GM12874 (cell line): Measurements from ENCODE around the gene CSMD2.

Experiments
- TF ChIP-seq, protein P1 (sequence below): IDR thresholded peaks from 2 replicates; pipeline ENCODE4 v1.5.1; 2011; ENCODE audit warnings: low read depth, mild to moderate bottlenecking, control low read depth, low read length, moderate library complexity; ENCODE audit not compliant: insufficient read depth

Gene CSMD2

DNA sequence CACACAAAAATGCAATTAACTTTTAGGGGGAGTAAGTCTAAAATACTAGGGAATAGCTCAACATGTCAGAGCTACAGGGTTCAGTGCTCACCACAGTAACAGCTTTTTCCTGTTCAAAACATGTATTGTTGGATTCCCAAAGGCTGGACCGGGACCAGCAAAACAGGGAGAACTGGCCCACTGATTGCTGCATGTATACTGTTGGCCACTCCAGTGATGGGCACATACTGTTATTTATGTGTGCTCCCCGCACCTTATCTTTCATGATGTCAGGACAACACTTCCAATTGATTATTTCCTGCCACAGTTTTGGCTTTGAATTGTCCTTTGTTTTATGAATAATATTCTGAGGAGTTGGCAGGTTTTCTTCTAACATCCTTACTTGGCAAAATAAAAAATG is 250.5 kb downstream of the CSMD2 start:
- TF ChIP-seq, protein P1, sequence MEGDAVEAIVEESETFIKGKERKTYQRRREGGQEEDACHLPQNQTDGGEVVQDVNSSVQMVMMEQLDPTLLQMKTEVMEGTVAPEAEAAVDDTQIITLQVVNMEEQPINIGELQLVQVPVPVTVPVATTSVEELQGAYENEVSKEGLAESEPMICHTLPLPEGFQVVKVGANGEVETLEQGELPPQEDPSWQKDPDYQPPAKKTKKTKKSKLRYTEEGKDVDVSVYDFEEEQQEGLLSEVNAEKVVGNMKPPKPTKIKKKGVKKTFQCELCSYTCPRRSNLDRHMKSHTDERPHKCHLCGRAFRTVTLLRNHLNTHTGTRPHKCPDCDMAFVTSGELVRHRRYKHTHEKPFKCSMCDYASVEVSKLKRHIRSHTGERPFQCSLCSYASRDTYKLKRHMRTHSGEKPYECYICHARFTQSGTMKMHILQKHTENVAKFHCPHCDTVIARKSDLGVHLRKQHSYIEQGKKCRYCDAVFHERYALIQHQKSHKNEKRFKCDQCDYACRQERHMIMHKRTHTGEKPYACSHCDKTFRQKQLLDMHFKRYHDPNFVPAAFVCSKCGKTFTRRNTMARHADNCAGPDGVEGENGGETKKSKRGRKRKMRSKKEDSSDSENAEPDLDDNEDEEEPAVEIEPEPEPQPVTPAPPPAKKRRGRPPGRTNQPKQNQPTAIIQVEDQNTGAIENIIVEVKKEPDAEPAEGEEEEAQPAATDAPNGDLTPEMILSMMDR = no peak

DNA sequence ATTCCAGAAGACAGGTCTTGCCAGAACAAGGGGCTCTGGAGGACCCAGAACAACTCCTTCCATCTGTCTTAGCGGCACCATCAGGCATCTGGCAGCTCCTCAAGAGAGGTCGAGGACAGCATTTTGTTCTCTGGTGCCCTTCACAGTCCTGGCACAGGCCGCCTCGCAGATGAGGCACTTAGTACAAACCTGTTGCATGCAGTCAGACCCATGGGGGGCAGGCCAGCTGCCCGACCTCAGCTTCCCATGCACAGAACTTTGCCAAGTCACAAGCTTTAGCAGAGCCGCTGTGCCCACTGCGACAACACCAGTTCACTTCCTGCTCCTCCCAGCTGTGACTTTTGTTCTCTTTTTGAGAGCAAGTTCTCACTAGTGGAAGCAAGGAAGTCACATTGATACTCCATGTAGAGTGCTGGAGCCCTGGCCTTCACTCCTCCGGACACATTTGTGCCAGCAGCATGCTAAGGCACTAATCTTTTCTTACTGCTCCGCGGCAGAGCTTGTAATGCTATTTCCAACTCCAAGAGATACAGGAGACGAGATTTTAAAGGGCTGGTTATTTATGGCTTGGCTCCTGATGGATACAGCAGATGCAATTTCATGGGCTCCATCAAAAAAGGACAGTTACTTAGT is 256.6 kb downstream of the CSMD2 start:
- TF ChIP-seq, protein P1 = no peak

DNA sequence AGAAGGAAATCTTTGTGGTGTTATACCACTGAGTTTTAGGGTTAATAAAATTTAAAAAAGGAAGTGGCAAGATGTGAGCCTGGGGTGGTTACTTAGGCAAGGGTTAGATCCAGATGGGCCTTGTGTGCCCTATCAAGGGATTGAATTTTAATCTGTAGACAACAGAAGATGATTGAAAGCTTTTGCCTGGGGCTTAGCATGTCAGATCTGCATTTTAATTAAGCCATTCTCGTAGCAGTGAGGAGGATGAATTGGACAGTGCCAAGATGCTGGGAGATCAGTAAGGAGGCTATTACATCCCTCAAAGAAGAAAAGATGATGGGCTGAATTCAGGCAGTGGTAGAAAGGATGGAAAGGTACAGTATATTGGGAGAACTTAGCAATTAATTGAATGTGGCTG is 258.9 kb downstream of the CSMD2 start:
- TF ChIP-seq, protein P1 = no peak

DNA sequence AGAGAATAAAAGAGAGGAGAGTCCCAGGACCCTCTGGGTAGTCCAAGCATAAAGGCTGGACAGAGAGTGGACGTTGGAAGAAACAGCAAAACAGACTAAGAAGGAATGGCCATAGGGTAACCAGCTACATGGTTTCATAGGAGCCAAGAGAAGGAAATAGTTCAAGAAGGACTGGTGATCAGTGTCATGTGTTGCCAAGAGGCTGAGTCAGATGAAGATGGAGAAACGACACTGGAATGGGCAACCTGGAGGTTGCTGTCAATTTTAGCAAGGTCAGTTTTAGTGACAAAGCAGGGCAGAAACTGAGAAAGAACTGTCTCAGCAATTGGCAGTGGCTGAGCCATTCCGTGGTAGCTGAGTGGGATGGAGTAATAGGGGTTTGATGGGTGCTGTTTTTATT is 259.8 kb downstream of the CSMD2 start:
- TF ChIP-seq, protein P1 = no peak

DNA sequence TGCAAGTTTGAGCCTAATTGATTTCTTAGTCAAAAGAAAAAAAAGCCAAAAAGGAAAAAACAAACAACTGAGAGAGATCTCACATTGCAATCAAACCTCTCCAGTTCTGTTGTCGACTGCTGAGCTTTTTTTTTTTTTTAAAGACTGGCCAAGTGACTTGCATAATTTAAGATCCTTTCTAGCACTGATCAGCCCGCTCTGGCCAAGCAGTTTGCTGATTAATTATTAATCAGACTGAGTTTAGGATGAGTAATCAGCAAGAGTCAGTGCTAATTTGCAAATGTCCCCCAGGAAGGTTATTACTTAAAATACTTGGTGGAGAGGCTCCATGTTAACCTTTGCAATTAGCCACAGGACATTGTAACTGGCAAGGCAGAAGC is 261.8 kb downstream of the CSMD2 start:
- TF ChIP-seq, protein P1 = no peak

DNA sequence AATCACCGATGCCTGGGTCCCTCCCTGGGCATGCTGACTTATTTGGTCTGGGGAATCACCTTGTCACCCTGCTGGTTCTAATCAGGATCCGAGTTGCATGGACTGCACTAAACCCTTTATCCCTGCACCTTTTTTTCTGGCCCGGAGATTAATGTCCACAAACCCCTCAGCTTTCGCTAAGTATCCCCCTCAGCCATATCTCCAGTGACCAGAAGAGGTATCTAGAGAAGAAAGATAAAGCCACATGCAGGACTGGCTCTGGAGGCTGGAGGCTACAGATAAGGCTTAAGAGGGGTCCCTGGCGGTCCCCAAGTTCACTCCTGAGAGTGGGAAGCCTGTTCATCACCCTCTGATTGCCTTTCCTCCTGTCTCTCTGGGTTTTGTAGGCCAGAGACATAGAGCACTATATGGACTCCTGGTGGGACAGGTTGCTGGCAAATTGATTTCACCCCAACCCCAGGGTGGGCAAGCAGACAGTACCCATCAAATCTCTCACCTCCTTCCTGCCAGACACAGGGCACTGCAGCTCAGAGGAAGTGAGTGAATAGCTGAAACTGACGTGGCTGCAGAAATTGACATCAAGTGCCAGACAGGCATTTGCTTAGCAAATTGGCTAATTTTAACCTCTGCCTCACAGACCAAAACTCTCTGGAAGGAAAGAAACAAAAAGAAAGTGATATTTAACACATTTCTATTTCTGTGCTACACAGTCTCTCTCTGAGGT is 262.4 kb downstream of the CSMD2 start:
- TF ChIP-seq, protein P1 = no peak

DNA sequence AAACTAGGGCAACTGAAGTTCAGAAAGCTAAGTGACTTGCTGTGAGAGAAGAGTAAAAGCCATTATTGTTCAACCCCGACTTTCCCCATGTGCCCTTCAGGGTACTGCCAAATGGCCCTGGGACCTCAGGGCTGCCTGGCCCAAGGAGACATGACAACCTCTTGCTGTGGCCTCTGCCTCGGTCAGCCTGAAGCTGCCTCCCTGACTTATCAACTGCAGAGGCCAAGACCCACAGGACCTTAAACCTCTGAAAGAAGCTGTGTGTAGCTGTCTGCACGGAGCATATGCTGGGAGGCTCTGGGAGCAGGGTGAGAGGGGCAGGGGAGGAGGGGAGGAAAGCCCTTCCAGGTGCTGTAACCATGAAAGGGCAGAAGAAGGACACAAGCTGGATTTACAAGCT is 265.3 kb downstream of the CSMD2 start:
- TF ChIP-seq, protein P1 = no peak
